Trophoblast cell (in vitro differentiated cells and primary cell): ENCODE results near the gene UBN2.

Experiments used
- DNase-seq, 2 donors: peaks; one replicate each; pipeline ENCODE4 v3.0.0-alpha.2; 2016
- H2AFZ ChIP-seq: 2 replicates; pipeline ENCODE4 v1.6.1; 2013; ENCODE audit warnings: low read length, moderate library complexity, mild to moderate bottlenecking; ENCODE audit not compliant: insufficient read depth, poor library complexity
- H2AK5ac ChIP-seq: 2 replicates; pipeline ENCODE4 v1.6.1; 2013; ENCODE audit warnings: mild to moderate bottlenecking, low read length
- H2BK120ac ChIP-seq: 2 replicates; pipeline ENCODE4 v1.6.1; 2013; ENCODE audit warnings: low read length, mild to moderate bottlenecking, moderate library complexity; ENCODE audit not compliant: insufficient read depth, poor library complexity
- H2BK12ac ChIP-seq: 2 replicates; pipeline ENCODE4 v1.6.1; 2013; ENCODE audit warnings: mild to moderate bottlenecking, low read length, moderate library complexity
- H2BK5ac ChIP-seq: 2 replicates; pipeline ENCODE4 v1.6.1; 2013; ENCODE audit warnings: low read length, low read depth, moderate library complexity, mild to moderate bottlenecking; ENCODE audit not compliant: poor library complexity
- H3K14ac ChIP-seq: 2 replicates; pipeline ENCODE4 v1.6.1; 2013; ENCODE audit warnings: mild to moderate bottlenecking, low read length
- H3K18ac ChIP-seq: 2 replicates; pipeline ENCODE4 v1.6.1; 2013; ENCODE audit warnings: mild to moderate bottlenecking, low read length
- H3K23ac ChIP-seq: 2 replicates; pipeline ENCODE4 v1.6.1; 2013; ENCODE audit warnings: low read length
- H3K27ac ChIP-seq: 2 replicates; pipeline ENCODE4 v1.5.1; 2013; ENCODE audit warnings: low read depth, mild to moderate bottlenecking, inconsistent platforms, low read length, moderate library complexity
- H3K27me3 ChIP-seq: 2 replicates; pipeline ENCODE4 v1.6.1; 2013; ENCODE audit warnings: inconsistent platforms, mild to moderate bottlenecking, low read length, moderate library complexity; ENCODE audit not compliant: insufficient read depth
- H3K36me3 ChIP-seq, 2 experiments: 1 replicate in 1 of 2; 2 replicates in 1 of 2; pipeline ENCODE4 v1.6.1; 2013; ENCODE audit warnings: low read length in 2 of 2, mild to moderate bottlenecking in 2 of 2, moderate library complexity in 1 of 2; ENCODE audit not compliant: insufficient read depth in 2 of 2, control insufficient read depth in 1 of 2
- H3K4ac ChIP-seq: 2 replicates; pipeline ENCODE4 v1.6.1; 2013; ENCODE audit warnings: low read depth, mild to moderate bottlenecking, low read length, moderate library complexity
- H3K4me1 ChIP-seq, 2 experiments: 1 replicate in 1 of 2; 2 replicates in 1 of 2; pipeline ENCODE4 v1.6.1; 2013; ENCODE audit warnings: low read length in 2 of 2, mild to moderate bottlenecking in 2 of 2, moderate library complexity in 1 of 2; ENCODE audit not compliant: insufficient read depth in 2 of 2, control insufficient read depth in 1 of 2
- H3K4me2 ChIP-seq: 2 replicates; pipeline ENCODE4 v1.6.1; 2013; ENCODE audit warnings: inconsistent platforms, mild to moderate bottlenecking, low read length, moderate library complexity
- H3K4me3 ChIP-seq: 2 replicates; pipeline ENCODE4 v1.5.1; 2013; ENCODE audit warnings: mild to moderate bottlenecking, low read depth, low read length, inconsistent platforms
- H3K79me1 ChIP-seq: one replicate; pipeline ENCODE4 v1.6.1; 2013; ENCODE audit warnings: low read length
- H3K79me2 ChIP-seq: 2 replicates; pipeline ENCODE4 v1.6.1; 2013; ENCODE audit warnings: low read length, mild to moderate bottlenecking; ENCODE audit not compliant: control insufficient read depth, insufficient read depth, poor library complexity
- H3K9ac ChIP-seq: 2 replicates; pipeline ENCODE4 v1.6.1; 2013; ENCODE audit warnings: mild to moderate bottlenecking, low read length
- H3K9me3 ChIP-seq: 2 replicates; pipeline ENCODE4 v1.6.1; 2013; ENCODE audit warnings: low read depth, mild to moderate bottlenecking, control low read depth, inconsistent platforms, low read length; ENCODE audit not compliant: insufficient read depth
- H4K12ac ChIP-seq: 2 replicates; pipeline ENCODE4 v1.6.1; 2013; ENCODE audit warnings: low read depth, mild to moderate bottlenecking, low read length, moderate library complexity
- H4K8ac ChIP-seq: 2 replicates; pipeline ENCODE4 v1.6.1; 2013; ENCODE audit warnings: low read depth, mild to moderate bottlenecking, low read length, moderate library complexity
- H4K91ac ChIP-seq: one replicate; pipeline ENCODE4 v1.6.1; 2013; ENCODE audit warnings: low read depth, mild to moderate bottlenecking, low read length, moderate library complexity
- WGBS: extraction: QIAGEN DNeasy Blood & Tissue Kit; methylation state at CpG from one replicate; pipeline ENCODE4 v1.1.7; 2013; ENCODE audit warnings: missing lambda C conversion rate; ENCODE audit not compliant: insufficient read length, insufficient coverage; ENCODE audit errors: extremely low coverage; 5-methylcytosine and 5-hydroxymethylcytosine counted together

Gene UBN2

GRCh38 chr7:139299296-139299695 is 68.3 kb downstream of the UBN2 start:
- Histone ChIP-seq H2AK5ac (no peak overlapping the region), H3K36me3 (peaks cover 0 to 4% of the 10 kb centered on the region in 2 experiments), H3K9ac (no peak overlapping the region), H2BK12ac (no peak overlapping the region), H2BK120ac (no peak overlapping the region), H3K27ac (no peak overlapping the region), H3K79me2 (no peaks in the 10 kb centered on the region), H2AFZ (no peak overlapping the region), H3K4me1 (peaks cover 0 to 2% of the 10 kb centered on the region in 2 experiments), H4K12ac (no peak overlapping the region), H4K8ac (no peak overlapping the region), H3K79me1 (no peaks in the 10 kb centered on the region), H3K27me3 (no peaks in the 10 kb centered on the region), H3K9me3 (no peaks in the 10 kb centered on the region), H2BK5ac (no peak overlapping the region), H3K23ac (no peak overlapping the region), H3K4me3 (no peak overlapping the region), H4K91ac (no peak overlapping the region), H3K4ac (no peak overlapping the region), H3K14ac (no peak overlapping the region), H3K4me2 (no peak overlapping the region), H3K18ac (no peak overlapping the region)
- no CpG with 5 or more reads among the region's 2 CpGs for WGBS
- no peak for DNase-seq

GRCh38 chr7:139300390-139300789 is 69.4 kb downstream of the UBN2 start:
- H3K4me2 ChIP-seq = no peak overlapping the region
- no peak overlapping the region for H2AK5ac ChIP-seq
- H3K79me1 ChIP-seq = no peaks in the 10 kb centered on the region
- H3K4ac ChIP-seq = no peak overlapping the region
- H3K18ac ChIP-seq = no peak overlapping the region
- H2BK12ac ChIP-seq = no peak overlapping the region
- no peak overlapping the region for H4K12ac ChIP-seq
- peaks cover 0 to 2% of the 10 kb centered on the region in 2 experiments for H3K4me1 ChIP-seq
- H3K79me2 ChIP-seq = no peaks in the 10 kb centered on the region
- no peak overlapping the region for H3K14ac ChIP-seq
- H4K8ac ChIP-seq = no peak overlapping the region
- H2BK5ac ChIP-seq = no peak overlapping the region
- no peak overlapping the region for H2BK120ac ChIP-seq
- no peak overlapping the region for H3K27ac ChIP-seq
- no peak overlapping the region for H4K91ac ChIP-seq
- H2AFZ ChIP-seq = no peak overlapping the region
- H3K27me3 ChIP-seq = no peaks in the 10 kb centered on the region
- H3K9me3 ChIP-seq = no peaks in the 10 kb centered on the region
- DNase-seq = no peak
- no peak overlapping the region for H3K23ac ChIP-seq
- no peak overlapping the region for H3K9ac ChIP-seq
- H3K36me3 ChIP-seq = peaks cover 0 to 4% of the 10 kb centered on the region in 2 experiments
- WGBS = no CpG with 5 or more reads among the region's 2 CpGs
- no peak overlapping the region for H3K4me3 ChIP-seq

GRCh38 chr7:139304517-139304916 is 73.5 kb downstream of the UBN2 start:
- Histone ChIP-seq H3K27me3 (no peaks in the 10 kb centered on the region), H2AK5ac (no peak overlapping the region), H3K4me1 (no peaks in the 10 kb centered on the region), H3K27ac (no peak overlapping the region), H3K4ac (no peak overlapping the region), H3K4me3 (no peak overlapping the region), H2BK12ac (no peak overlapping the region), H2BK5ac (no peak overlapping the region), H2AFZ (no peak overlapping the region), H3K79me2 (no peaks in the 10 kb centered on the region), H4K91ac (no peak overlapping the region), H4K8ac (no peak overlapping the region), H3K18ac (no peak overlapping the region), H3K14ac (no peak overlapping the region), H3K36me3 (peaks cover 0 to 8% of the 10 kb centered on the region in 2 experiments), H2BK120ac (no peak overlapping the region), H3K9me3 (no peaks in the 10 kb centered on the region), H3K23ac (no peak overlapping the region), H4K12ac (no peak overlapping the region), H3K9ac (no peak overlapping the region), H3K4me2 (no peak overlapping the region), H3K79me1 (no peaks in the 10 kb centered on the region)
- DNase-seq = no peak
- no CpG with 5 or more reads among the region's 1 CpG for WGBS

DNA sequence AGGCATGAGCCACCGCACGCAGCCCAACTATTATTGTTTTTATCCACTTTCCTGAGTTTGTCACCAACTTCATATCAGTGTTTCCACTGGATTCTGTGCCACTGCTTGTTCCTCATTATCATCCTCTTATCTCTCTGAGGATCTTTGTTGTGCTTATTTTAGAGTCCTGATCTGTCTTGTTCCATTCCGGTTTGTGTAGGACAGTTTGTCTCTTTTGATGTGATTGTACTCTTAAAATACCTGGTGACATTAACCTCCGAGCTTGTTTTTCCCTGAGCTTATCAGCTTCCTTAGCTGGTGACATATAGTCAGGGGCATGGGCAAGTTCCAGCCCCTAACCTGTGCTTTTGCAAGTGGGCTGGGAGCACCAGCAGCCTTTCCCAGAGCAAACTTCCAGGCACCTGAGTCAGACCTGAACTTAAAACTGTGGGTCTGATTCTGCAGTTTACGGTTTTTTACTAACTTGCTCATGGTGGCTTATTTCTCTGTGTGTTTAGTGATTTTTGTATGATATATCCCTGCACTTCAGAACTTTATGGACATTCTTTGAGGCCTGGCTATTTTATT is 87.0 kb downstream of the UBN2 start:
- no peaks in the 10 kb centered on the region for H3K36me3 ChIP-seq
- H3K9me3 ChIP-seq = no peaks in the 10 kb centered on the region
- WGBS = no CpG with 5 or more reads among the region's 5 CpGs
- peaks cover 0 to 2% of the 10 kb centered on the region in 2 experiments for H3K4me1 ChIP-seq
- no peak overlapping the region for H4K12ac ChIP-seq
- H3K18ac ChIP-seq = no peak overlapping the region
- H3K4me2 ChIP-seq = no peak overlapping the region
- H3K14ac ChIP-seq = no peak overlapping the region
- peak; percentile 78 to 86 for DNase-seq
- H3K9ac ChIP-seq = no peak overlapping the region
- no peak overlapping the region for H2BK120ac ChIP-seq
- no peak overlapping the region for H3K27ac ChIP-seq
- no peak overlapping the region for H2AFZ ChIP-seq
- H3K23ac ChIP-seq = no peak overlapping the region
- H3K4ac ChIP-seq = no peak overlapping the region
- H2BK12ac ChIP-seq = no peak overlapping the region
- no peak overlapping the region for H2AK5ac ChIP-seq
- H4K8ac ChIP-seq = no peak overlapping the region
- H3K79me1 ChIP-seq = no peaks in the 10 kb centered on the region
- no peak overlapping the region for H3K4me3 ChIP-seq
- no peaks in the 10 kb centered on the region for H3K79me2 ChIP-seq
- no peak overlapping the region for H2BK5ac ChIP-seq
- H4K91ac ChIP-seq = no peak overlapping the region
- no peaks in the 10 kb centered on the region for H3K27me3 ChIP-seq
